ENCODE data around the gene DAGLA. TPM values are rescaled to one million over a fixed set of nuclear protein-coding genes. Genes with fewer than 3 reads are reported as not detected.

The DAGLA gene
- total RNA-seq, 1 experiment from 2014 or later = 4.5 TPM

DNA sequence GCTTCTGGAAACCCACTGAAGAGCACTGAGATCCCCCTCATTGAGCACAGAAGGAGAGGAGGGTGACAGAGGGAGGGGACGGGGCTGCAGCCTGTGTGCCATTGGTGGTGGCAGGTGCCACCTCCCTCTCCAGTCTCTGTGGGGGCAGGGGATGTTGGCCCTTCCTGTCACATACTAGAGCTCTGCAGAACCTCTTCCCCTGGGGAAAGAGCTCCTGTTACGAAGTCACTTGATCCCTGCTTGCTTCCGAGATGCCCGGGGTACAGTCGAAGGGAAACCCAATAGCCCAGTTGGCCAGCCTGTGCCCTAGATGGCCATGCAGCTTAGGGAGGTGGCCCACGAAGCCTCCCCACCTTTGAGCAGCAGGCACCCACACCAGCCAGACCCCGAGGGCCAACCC is 29.4 kb downstream of the DAGLA start:
- Histone ChIP-seq H3K79me1 (ENCODE audit: insufficient read depth, low read depth, low read length, poor library complexity, severe bottlenecking) (no peaks in the 10 kb centered on the region), H3K4ac (ENCODE audit: low read depth, low read length) (no peak overlapping the region), H3K79me2 (ENCODE audit: insufficient read depth, low read length) (no peaks in the 10 kb centered on the region), H3T11ph (ENCODE audit: low read length) (no peak overlapping the region), H2BK12ac (ENCODE audit: insufficient read length, low read depth, low read length) (no peak overlapping the region), H2BK15ac (ENCODE audit: low read depth, low read length) (no peak overlapping the region), H3K56ac (ENCODE audit: insufficient read length, low read depth, low read length) (no peak overlapping the region), H4K20me1 (ENCODE audit: control insufficient read depth, insufficient read depth, insufficient read length) (no peaks in the 10 kb centered on the region), H2BK120ac (ENCODE audit: low read depth, low read length, poor library complexity, severe bottlenecking) (no peak overlapping the region), H4K5ac (ENCODE audit: insufficient read length, low read depth, low read length) (no peak overlapping the region), H2AFZ (ENCODE audit: low read length) (no peak overlapping the region), H3K4me2 (ENCODE audit: insufficient read depth, insufficient read length, low read length) (no peak overlapping the region), H2AK5ac (ENCODE audit: insufficient read length, low read length) (no peak overlapping the region), H3K14ac (ENCODE audit: insufficient read depth, low read length) (no peak overlapping the region), H3K23ac (ENCODE audit: insufficient read length, low read depth, low read length) (no peak overlapping the region), H3K23me2 (ENCODE audit: insufficient read length, low read depth, low read length, poor library complexity, severe bottlenecking) (no peaks in the 10 kb centered on the region), H3K9ac (ENCODE audit: extremely low read depth, insufficient read length, low read length) (no peak overlapping the region), H3K9me3 (ENCODE audit: control insufficient read depth, low read depth, low read length) (no peaks in the 10 kb centered on the region), H3K27ac (ENCODE audit: insufficient read length, low read depth, low read length) (no peak overlapping the region), H4K91ac (ENCODE audit: insufficient read length, low read depth, low read length) (no peak overlapping the region), H2BK20ac (ENCODE audit: low read depth, low read length, poor library complexity, severe bottlenecking) (no peak overlapping the region), H4K8ac (replicated peaks; ENCODE audit: insufficient read length, low read depth, low read length) (no peak overlapping the region), H3K4me1 (ENCODE audit: insufficient read depth, low read length) (no peaks in the 10 kb centered on the region), H2BK5ac (ENCODE audit: insufficient read length, low read length) (no peak overlapping the region), H3K18ac (ENCODE audit: insufficient read length, low read depth, low read length) (no peak overlapping the region), H3K27me3 (ENCODE audit: insufficient read depth, low read length) (no peaks in the 10 kb centered on the region)
- Mint-ChIP-seq H3K36me3 (ENCODE audit: insufficient read depth in 1 of 3, low read depth in 3 of 3) (no peaks in the 10 kb centered on the region), H3K4me1 (peaks cover 28 to 43% of the 10 kb centered on the region in 2 experiments), H3K9me3 (no peaks in the 10 kb centered on the region), H3K4me3 (no peak overlapping the region), H3K27ac (no peak overlapping the region), H3K27me3 (ENCODE audit: low read depth) (no peaks in the 10 kb centered on the region)
- TF ChIP-seq, protein P1, sequence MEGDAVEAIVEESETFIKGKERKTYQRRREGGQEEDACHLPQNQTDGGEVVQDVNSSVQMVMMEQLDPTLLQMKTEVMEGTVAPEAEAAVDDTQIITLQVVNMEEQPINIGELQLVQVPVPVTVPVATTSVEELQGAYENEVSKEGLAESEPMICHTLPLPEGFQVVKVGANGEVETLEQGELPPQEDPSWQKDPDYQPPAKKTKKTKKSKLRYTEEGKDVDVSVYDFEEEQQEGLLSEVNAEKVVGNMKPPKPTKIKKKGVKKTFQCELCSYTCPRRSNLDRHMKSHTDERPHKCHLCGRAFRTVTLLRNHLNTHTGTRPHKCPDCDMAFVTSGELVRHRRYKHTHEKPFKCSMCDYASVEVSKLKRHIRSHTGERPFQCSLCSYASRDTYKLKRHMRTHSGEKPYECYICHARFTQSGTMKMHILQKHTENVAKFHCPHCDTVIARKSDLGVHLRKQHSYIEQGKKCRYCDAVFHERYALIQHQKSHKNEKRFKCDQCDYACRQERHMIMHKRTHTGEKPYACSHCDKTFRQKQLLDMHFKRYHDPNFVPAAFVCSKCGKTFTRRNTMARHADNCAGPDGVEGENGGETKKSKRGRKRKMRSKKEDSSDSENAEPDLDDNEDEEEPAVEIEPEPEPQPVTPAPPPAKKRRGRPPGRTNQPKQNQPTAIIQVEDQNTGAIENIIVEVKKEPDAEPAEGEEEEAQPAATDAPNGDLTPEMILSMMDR (conservative IDR thresholded peaks at IDR 0.05) = no peak
- no peak for DNase-seq
- WGBS (ENCODE audit: extremely low coverage, insufficient read length, low lambda C conversion rate) = no CpG with 5 or more reads among the region's 7 CpGs

Data from H9 (cell line).